Astrocyte of the cerebellum (primary cell): ENCODE measurements around the gene ZNF787.

ENCODE experiments used
- DNase-seq: peaks from one replicate; pipeline ENCODE4 v3.0.0-alpha.2; 2011; ENCODE audit warnings: low read depth
- H3K4me3 ChIP-seq: 2 replicates; pipeline ENCODE4 v1.5.1; 2011; ENCODE audit warnings: mild to moderate bottlenecking, low read depth, low read length, moderate library complexity
- in situ Hi-C: cut with HindIII; loops from 2 replicates; pipeline ENCODE4 v1.10.0; 2017; ENCODE audit warnings: low sequenced_read_pairs
- TF ChIP-seq, protein P1 (sequence below): IDR thresholded peaks from 2 replicates; pipeline ENCODE4 v1.5.1; 2012; ENCODE audit warnings: low read length, low read depth, moderate library complexity, mild to moderate bottlenecking; ENCODE audit errors: missing control alignments

Gene ZNF787

DNA sequence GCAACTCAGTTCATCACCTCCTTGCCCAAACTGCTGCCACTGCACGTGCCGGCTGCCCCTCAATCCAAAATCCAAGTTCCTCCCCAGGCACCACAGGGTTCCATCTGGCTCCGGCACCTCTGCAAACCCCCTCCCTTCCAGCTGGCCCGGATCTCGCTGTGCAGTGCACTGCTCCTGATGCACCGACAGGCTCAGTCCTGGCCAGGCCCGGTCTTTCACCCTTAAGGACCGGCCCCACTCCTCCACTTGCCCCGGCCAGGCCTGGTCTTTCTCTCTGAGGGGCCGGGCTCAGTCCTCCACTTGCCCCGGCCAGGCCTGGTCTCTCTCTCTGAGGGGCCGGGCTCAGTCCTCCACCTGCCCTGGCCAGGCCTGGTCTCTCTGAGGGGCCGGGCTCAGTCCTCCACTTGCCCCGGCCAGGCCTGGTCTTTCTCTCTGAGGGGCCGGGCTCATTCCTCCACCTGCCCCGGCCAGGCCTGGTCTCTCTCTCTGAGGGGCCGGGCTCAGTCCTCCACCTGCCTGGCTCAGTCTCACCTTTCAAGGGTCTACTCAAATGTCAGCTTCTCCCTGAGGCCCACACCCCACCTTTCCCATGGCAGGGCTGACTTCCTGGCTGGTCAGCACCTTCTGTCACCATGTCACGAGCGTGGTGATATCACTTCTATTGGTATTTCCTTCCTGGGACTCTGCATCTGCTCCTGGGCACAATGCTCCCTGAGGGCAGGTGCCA lies 6.9 kb downstream of the ZNF787 start:
- no peak overlapping the region for H3K4me3 ChIP-seq
- TF ChIP-seq, protein P1, sequence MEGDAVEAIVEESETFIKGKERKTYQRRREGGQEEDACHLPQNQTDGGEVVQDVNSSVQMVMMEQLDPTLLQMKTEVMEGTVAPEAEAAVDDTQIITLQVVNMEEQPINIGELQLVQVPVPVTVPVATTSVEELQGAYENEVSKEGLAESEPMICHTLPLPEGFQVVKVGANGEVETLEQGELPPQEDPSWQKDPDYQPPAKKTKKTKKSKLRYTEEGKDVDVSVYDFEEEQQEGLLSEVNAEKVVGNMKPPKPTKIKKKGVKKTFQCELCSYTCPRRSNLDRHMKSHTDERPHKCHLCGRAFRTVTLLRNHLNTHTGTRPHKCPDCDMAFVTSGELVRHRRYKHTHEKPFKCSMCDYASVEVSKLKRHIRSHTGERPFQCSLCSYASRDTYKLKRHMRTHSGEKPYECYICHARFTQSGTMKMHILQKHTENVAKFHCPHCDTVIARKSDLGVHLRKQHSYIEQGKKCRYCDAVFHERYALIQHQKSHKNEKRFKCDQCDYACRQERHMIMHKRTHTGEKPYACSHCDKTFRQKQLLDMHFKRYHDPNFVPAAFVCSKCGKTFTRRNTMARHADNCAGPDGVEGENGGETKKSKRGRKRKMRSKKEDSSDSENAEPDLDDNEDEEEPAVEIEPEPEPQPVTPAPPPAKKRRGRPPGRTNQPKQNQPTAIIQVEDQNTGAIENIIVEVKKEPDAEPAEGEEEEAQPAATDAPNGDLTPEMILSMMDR, result no peak
- in situ Hi-C loops, result no loop called here
- no peak for DNase-seq

DNA sequence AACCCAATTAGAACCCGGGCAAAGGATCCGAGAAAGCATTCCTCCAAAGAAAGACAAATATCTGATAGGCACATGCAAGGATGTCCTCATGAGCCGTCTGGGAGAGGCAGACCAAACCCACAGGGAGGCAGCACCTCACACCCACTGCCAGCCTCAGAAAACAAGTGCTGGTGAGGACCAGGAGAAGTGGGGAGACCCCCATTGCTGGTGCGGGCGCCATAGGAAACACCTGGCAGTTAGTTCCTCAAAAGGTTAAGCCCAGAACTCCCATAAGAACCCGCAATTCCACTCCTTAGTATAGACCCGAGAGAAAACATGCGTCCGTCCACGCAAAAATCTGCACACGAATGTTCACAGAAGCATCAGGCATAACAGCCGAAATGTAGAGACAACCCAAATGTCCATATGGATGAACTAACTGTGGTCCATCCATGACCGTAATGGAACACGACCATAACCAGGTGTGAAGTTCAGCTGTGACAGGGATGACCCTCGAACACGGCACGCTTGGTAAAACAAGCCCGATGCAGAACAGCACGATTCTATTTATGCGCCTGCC lies 7.9 kb downstream of the ZNF787 start:
- in situ Hi-C loops, result no loop called here
- no peak overlapping the region for H3K4me3 ChIP-seq
- no peak for DNase-seq
- TF ChIP-seq, protein P1, result no peak

DNA sequence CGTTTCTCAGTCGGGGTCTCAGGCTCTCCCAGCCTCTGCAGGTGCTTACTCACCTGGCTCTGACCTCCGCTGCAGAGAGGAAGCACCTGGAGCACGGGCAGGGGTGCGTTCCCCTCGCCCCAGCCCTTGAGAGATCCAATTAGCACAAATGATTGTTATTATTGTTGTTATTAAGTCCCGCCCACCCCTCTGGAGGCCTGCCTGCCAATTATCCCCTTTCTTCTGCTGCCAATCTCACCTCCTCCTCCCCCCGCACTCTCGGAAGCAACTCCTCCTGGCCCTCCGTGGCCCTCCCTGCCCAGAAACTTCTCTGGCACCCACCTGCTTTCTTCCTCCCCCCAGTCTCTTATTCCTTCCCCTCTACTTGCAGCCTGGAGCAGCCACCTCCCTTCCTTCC lies 8.8 kb downstream of the ZNF787 start:
- TF ChIP-seq, protein P1, result no peak
- in situ Hi-C loops, result no loop called here
- no peak for DNase-seq
- no peak overlapping the region for H3K4me3 ChIP-seq

DNA sequence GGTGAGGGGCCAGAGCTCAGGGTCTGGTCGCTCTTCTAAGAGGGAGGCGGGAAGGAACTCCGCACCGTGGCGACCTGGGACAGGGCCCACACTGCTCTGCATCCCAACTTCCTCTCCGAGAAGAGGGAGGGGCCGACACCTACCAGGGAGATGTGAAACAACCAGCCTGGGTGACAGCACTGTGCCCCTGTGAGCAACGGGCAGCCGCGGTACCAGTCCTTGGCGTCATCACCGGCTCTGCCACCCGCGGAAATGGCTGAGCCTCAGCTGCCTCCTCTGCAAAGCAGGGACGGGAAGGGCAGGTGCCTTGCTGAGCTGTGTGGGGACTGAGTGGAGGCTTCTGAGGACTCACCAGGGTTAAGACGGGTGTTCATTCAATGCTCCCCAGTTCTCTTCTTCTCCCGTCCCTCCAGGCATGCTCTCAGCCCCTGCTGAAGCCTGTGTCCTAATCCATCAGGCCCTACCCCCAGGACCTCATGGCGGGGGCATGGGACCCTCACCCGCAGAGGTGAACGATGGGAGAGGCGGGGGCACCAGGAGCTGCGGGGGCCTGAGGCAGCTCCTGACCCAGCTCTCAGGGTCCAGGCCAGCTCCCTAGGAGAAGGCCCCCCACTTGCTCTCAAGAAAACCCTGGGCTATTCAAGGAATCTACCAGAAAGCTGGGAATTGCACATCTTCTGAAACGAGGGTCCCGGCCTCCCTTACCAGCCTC lies 9.3 kb downstream of the ZNF787 start:
- TF ChIP-seq, protein P1, result no peak
- no peak for DNase-seq
- no peak overlapping the region for H3K4me3 ChIP-seq
- in situ Hi-C loops, result no loop called here

DNA sequence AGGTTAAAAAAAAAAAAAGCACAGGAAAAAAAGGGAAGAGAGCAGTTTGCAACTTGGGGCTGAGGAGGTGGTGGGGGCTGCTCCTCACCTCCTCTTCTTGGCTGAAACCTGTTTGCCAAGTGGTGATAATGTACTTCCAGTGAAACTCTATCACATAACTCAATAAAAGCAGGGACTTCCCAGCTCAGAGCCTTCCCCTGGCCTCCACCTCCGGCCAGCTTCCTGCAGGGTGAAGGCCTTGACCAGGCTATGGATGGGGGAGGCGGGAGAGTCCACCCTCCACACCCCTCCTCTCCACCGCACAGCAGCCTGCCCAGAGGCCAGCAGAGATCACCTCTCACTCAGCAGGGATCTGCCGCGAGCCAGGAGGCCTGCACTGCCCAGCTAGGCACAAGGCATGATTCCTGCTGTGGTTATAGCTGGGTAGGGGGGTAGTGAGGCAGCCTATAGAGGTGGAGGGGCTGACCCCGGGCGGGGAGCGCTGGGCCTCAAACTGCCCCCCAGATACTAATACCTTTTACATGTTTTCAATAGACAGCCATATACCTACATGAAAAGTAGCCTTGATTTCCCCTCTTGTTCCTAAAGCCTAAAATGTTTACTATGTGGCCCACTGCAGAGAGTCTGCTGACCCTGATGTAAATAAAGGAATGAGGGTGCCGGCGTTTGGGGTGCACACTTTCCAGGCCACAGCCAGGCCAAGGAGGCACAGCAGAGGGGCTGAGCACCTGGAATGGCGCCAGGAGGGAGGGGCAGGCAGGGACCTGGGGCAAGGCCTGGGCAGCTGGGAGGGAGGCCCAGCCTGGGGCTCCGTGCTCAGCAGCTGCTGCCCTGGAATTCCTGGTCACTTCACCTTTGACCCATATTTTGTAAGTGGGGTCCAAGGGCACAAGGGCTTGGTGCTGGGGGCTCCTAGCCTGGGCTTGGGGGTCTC lies 10.3 kb downstream of the ZNF787 start:
- no peak overlapping the region for H3K4me3 ChIP-seq
- in situ Hi-C loops, result no loop called here
- DNase-seq, result no peak

More for the DNA sequence above, 10.3 kb downstream of the ZNF787 start:
- TF ChIP-seq, protein P1, result no peak
